Fibroblast of pulmonary artery (primary cell): ENCODE measurements around the gene UPK1A.

Experiments
- DNase-seq: peaks from one replicate; pipeline ENCODE4 v3.0.0-alpha.2; 2010; ENCODE audit warnings: low read depth
- H3K4me3 ChIP-seq: replicated peaks from 2 replicates; pipeline ENCODE4 v1.5.1; 2011; ENCODE audit warnings: low read depth, mild to moderate bottlenecking, control low read depth, low read length, moderate library complexity
- CTCF ChIP-seq: IDR thresholded peaks from 2 replicates; pipeline ENCODE4 v1.5.1; 2011; ENCODE audit warnings: mild to moderate bottlenecking, control low read depth, low read length, inconsistent platforms; ENCODE audit errors: missing control alignments

The UPK1A gene

GRCh38 chr19:35727053-35727955 is 61.0 kb downstream of the UPK1A start:
- no peak for TF ChIP-seq CTCF
- DNase-seq = no peak
- no peak overlapping the region for H3K4me3 ChIP-seq
